HG03575 (cell line): ENCODE results near the gene SLC9B1.

Experiments
- ATAC-seq: cut with Tn5 transposase; IDR thresholded peaks from one replicate; pipeline ENCODE4 v1.9.1; 2021; ENCODE audit not compliant: unreplicated experiment, insufficient number of reproducible peaks, low FRiP score; ENCODE audit errors: extremely low read depth

SLC9B1 gene, protein sequence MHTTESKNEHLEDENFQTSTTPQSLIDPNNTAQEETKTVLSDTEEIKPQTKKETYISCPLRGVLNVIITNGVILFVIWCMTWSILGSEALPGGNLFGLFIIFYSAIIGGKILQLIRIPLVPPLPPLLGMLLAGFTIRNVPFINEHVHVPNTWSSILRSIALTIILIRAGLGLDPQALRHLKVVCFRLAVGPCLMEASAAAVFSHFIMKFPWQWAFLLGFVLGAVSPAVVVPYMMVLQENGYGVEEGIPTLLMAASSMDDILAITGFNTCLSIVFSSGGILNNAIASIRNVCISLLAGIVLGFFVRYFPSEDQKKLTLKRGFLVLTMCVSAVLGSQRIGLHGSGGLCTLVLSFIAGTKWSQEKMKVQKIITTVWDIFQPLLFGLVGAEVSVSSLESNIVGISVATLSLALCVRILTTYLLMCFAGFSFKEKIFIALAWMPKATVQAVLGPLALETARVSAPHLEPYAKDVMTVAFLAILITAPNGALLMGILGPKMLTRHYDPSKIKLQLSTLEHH

DNA sequence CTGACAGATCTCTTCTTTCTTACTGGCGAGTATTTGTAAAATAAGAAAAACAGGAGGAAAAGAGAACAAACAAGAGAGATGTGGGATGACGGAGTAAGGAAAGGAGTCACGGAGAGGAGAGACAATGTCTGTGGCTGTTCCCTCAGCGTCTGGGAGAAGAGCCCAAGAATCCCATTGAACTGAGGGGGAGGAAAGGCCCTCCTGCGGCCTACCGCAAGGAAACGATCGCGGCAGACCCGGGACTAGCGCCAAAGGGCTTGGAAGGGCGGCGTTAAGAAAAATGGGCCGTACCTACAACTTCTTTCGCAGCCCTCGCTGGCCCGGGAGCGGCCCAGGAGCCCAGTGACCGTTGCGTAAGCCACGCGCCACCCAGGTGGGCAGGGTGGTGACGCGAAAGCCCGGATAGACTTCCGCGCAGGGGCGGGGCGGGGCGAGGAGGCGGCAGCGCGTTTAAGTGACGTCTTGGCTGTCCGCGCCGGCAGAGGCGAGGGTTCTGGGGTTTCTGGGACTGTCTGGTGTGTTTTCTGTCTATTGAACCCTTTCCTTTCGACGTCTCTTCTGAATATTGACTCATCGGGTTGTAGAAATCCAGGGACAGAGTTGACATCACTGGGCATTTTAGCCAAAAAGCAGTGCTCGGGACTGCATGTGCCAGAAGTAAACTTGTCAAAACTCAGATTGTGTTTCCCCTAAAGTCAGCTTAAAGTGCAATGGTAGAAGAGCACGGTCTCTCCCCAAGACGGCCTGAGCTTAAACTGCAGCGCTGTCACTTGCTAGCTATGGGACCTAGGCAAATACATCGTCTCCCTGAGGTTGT, at the start of gene SLC9B1:
Gene SLC9B1, minus strand, starts transcription at position 398 of the 817 bp plus-strand sequence. CDS start 27,994 bp downstream, outside the sequence.
- peak; percentile 74 for ATAC-seq

DNA sequence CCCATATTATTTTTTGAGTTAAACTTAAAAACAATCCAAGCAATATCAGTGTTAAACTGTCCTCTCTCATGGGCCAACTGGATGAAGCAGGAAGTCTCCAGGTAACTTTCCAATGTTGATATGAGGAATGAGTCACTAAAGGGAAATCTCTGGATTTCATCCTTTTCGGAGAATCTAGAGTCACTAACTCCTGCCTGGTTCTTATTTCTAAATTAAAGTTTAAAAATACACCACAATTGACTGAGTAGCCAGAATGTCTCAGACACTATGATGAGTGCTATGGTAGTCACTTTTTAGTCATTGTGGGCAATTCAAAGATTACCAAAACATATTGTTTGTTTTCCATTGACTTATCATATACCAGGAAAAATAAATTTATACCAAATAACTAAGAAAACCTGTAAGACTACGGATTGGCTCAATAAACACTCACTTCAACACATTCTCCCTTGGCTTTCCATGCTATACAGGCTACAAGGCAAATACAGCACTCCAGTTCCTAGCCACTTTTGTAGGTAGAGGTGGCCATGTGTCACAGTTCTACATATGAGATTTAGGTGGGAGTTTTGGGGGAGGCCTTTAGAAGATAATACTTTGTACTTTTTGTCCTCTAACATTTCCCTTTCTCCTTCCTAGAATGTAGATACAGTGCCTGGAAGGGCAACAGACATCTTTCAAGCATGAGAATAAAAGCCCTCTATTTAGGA, 48.5 kb upstream of the SLC9B1 start:
- ATAC-seq: no peak

DNA sequence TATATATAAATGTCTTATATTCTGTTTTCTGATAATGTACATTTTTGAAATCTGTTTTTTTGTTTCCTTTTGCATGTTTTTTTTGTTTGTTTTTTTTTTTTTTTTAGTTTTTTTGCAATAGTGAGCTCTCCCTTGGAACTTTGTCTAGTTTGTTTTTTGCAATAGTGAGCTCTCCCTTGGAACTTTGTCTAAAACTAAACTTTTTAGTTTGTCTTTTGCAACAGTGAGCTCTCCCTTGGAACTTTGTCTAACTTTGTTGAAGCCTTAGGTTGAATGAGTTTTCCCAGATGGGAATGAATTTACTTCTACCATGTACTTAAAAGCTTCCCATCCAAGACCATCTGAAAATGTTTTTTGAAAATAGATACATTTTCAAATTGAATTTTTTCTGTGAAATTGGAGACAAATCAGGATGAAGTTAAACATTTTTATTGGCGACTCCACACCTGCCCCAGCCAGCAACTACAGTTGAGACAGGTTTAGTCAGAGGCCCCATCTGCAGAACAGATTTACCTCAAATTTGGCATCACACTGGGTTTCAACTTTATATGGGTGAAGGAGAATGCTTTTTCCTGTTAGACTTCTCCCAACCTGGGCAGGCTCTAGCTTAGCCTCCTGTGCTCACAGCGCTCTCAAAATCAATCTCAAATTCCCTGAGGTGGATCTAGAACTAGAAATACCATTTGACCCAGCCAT, 41.1 kb upstream of the SLC9B1 start:
- no peak for ATAC-seq

DNA sequence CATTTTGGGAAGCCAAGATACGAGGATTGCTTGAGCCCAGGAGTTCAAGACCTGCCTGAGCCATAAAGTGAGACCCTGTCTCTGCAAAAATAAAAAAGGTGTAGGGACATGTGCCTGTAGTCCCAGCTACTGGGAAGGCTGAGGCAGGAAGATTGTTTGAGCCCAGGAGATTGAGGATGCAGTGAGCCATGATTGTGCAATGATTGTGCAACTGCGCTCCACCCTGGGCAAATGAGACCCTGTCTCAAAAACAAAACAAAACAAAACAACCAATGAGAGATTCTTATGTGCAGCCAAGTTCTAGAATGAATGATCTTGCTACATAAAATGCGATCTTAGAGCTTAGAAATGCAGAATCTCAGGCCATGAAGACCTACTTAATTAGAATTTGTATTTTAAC, 34.5 kb upstream of the SLC9B1 start:
- ATAC-seq: no peak

DNA sequence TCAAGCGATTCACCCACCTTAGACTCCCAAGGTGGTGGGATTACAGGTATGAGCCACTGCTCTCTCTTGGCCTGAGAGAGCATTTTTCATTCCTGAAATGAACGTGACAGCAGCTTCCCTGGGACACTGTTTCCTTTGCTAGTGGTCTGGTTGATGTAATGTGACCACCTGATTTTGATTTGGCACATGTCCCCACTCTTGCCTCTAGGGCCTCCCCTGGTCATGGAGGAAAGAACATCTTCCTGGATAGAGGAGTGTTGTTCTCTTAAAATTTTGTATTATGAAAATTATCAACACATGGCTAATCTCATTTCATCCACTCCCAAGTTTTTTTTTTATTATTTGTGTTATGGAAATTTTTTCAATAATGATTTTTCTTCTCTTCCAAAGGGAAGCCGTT, 33.3 kb upstream of the SLC9B1 start:
- no peak for ATAC-seq

DNA sequence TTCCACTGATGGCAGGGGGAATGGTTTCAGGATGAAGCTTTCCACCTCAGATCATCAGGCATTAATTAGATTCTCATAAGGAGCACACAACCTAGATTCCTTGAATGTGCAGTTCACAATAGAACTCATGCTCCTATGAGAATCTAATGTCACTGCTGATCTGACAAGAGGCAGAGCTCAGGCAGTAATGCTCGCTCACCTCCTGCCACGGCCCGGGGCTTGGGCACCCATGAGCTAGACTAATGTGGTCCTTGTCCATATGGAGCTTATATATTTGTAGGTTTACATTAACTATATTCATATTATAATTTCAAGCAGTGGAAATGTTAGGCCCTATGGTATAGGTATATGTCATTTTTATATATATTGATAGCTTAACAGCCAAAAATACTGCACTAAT, 32.6 kb upstream of the SLC9B1 start:
- no peak for ATAC-seq

DNA sequence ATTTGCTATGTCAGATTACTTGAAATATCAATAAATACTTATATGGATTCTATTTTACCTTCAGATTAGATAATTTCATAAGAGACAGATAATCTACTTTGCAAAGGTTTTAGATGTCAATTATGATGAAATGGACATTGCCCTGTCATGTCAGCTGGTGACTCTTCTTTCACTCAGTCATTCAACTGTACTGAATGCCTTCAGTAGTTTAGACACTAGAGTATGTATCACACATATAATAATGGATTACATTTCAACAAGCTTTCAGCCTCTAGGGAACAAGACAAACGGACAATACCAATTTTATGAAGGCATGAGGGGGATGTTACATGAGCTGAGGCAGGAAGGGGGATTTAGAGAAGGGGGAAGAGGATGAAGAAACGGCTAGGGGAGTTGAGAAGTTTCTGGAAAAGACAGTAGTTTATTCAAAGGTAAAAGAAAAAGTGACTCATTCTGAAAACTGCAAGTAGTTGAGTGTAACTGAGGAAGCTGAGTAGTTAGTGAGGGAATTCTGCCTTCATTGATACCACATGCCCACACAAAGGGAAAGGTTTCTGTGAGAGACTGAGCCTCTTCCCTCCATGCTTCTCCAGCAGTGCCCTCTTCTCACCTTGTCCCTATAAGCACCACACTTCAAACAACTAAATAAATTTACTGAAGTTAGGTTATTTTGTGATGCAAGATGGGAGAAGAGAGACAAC, 31.4 kb upstream of the SLC9B1 start:
- no peak for ATAC-seq

DNA sequence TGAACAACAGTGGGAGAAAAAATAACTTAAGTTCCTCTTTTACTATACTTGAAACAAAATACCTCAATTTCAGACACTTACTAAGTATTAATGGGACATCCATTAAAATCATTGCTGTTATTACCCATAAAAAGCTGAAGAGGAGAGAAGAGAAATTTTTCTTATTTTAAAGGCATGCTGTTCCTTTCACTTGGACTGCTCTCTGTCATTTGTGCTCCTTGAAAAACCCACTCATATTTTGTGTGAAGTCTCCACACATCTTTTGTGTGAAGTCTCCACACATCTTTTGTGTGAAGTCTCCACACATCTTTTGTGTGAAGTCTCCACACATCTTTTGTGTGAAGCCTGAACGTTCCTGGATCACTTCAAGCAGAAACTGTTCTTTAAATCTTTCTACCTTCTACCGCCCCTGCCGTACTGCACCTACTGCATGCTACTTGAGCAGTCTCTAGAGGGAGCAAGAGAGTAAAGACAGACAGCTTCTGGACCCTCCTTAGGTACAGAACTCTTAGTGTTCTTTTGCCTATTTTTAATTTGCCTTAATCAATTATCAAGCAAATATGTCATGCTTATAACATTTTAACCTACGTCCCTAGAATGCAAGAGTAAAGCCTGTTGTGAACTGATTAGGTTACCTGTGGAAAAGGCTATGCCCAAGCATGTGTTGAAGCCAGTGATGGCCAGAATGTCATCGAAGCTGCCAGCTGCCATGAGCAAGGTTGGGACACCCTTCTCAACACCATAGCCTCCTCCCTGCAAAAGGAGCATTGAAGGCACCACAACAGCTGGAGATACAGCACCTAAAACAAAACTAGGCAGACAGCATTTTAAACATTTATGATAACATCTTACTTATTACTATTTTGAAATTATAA, 27.1 kb upstream of the SLC9B1 start:
- peak; percentile 91 for ATAC-seq

DNA sequence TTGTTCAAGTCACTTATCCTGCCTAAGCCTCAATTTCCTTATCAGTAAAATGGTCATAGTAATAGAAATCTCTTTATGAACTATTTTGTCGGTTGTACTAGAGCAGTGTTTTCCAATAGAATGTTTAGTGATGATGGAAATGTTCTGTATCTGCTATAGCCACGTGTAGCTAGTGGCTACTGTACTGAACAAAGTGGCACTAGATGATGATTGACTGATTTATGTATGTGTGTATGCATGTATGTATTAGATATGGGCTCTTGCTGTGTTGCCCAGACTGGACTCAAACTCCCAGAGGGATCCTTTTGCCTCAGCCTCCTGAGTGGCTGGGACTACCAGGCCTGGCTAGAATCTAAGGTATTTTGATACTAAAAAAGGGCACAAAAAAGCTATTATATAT, 24.7 kb upstream of the SLC9B1 start:
- ATAC-seq: no peak

DNA sequence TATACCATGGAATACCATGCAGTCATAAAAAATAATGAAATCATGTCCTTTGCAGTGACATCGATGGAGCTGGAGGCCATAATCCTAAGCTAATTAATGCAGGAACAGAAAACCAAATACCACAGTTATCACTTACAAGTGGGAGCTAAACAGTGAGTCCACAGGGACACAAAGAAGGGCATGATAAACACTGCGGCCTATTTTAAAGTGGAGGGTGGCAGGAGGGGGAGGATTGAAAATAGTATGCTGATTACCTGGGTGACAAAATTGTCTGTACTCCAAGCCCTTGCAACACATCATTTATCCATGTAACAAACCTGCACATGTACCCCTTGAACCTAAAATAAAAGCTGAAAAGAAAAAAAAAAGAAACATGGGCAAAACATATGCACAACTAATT, 16.7 kb upstream of the SLC9B1 start:
- ATAC-seq: no peak

DNA sequence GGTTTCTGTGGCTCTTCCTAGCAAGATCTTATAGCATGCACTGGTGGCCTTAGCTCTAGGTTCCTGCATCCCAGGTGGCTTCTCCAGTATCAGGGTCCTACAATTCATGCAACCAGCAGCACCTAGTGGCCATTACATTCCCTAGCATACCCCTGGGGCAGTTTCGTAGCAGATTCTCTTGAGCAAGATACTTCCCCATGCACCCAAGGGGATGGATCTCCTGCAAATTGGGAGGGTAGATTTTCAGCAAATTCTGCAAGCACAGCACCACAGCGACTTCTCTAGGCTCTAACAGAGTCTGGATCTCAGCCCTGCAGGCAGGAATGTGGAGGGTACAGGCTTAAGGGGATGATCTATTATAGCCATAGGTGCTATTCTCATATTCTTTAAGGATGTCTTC, 13.1 kb upstream of the SLC9B1 start:
- no peak for ATAC-seq

DNA sequence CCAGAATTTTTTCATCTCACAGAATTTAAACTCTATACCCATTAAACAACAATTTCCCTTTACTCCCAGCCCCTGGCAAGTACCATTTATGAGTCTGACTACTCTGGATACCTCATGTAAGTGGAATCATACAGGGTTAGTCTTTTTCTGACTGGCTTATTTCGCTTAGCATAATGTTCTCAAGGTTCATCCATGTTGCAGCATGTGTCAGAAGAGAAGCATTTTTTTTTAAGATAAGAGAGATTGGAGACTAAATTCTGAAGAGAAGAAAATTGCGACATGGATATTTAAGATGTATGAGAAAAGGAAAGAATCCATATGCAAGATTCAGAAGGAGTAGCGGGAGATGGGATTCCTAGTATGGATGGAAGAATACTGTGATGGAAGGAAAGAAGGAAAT, 11.3 kb upstream of the SLC9B1 start:
- ATAC-seq: no peak

DNA sequence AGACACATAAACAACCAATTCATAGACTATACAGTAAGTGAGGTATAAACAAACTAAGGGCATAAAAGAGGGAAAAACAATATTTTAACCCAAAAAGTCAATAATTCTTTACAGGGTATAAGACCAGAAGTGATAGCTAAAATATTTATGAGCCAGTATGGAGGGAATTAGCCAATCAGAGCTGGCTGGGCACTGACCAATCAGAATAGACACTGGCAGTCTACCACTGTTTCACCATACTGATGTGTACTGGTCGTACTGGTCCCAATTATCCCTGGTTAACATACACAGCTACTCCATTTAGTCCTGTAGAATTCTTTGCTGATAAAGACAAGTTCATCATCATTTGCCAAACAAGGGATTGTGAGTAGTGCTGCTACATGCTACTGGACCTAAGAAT, 9.8 kb upstream of the SLC9B1 start:
- no peak for ATAC-seq

DNA sequence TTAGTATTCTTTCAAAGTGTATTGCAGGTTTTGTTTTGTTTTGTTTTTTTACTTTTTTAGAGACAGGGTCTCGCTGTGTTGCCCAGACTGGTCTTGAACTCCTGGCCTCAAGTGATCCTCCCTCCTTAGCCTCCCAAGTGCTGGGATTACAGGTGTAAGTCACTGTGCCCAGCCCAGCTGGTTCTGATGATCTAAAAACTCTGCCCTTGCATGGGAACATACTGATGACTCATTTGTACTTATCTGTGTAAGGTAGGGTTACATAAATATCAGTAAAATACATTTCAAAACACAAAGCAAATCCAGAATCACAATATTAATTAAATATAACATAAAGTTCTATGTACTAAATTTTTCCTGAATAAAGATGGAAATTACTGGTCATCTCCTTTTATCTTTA, 7.4 kb upstream of the SLC9B1 start:
- no peak for ATAC-seq

DNA sequence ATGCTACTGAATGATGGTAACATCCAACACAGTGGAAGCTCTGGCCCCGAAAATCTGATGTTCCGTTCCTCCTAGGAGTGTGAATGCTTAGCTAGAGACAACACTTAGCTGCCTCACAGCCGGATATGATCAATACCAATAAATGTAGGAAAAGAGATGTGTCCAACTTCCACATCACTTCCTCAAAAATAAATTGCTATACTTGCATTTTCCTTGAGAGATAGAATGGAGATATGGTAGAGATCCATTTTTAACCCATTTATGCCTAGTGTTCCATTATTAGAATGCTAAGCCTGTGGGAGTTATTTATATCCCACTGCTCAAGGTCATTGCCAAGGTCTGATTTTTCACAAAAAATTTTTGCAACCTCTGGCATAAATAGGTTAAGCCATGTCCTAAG, 5.5 kb upstream of the SLC9B1 start:
- no peak for ATAC-seq

DNA sequence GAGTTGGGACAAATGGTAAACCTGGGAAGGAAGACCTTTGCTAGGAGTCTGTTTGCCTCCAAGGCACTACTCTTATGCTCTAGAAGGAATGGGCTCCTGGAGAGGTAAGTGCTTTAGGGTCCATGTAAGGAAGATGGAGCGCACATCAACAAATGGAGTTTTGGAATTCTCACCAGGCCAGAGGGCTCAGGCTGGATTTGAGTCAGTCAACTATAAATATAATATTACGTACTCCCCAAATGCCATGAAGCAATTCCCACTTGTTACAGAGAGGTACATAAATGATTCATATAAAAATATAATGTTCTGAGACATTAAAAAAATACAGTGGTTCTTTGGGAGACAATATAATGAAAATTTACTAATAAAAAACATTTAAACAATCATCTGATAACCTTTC, 1.6 kb upstream of the SLC9B1 start:
- ATAC-seq: no peak
